ENCODE results near the gene STAM. TPM values are rescaled to one million over a fixed set of nuclear protein-coding genes. Genes with fewer than 3 reads are reported as not detected.

The STAM gene
- total RNA-seq, 2 experiments from 2014 or later = 12.9 to 18.2 TPM

DNA sequence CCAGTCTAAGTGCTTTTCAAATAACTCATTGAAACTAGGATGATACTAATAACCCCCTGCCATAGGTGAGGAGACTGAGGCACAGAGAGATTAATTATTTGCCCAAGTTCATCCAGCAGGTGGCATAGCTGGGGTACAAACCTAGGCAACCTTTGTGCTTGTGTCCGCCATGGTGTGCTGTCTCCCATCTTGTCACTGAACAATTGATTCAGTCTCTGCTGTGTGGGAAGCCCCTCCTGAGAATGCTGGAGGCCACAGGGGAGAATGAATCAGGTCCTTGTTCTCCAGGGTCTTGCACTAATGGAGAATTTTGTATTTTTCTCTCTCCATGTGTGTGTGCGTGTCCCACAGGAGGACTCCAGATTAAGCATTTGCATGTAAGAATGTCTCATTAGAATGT, 92.3 kb downstream of the STAM start:
- no peak for TF ChIP-seq EZH2phosphoT487 (IDR thresholded peaks at IDR 0.05; ENCODE audit: borderline replicate concordance, low read depth, low read length)
- TF ChIP-seq, protein P1, sequence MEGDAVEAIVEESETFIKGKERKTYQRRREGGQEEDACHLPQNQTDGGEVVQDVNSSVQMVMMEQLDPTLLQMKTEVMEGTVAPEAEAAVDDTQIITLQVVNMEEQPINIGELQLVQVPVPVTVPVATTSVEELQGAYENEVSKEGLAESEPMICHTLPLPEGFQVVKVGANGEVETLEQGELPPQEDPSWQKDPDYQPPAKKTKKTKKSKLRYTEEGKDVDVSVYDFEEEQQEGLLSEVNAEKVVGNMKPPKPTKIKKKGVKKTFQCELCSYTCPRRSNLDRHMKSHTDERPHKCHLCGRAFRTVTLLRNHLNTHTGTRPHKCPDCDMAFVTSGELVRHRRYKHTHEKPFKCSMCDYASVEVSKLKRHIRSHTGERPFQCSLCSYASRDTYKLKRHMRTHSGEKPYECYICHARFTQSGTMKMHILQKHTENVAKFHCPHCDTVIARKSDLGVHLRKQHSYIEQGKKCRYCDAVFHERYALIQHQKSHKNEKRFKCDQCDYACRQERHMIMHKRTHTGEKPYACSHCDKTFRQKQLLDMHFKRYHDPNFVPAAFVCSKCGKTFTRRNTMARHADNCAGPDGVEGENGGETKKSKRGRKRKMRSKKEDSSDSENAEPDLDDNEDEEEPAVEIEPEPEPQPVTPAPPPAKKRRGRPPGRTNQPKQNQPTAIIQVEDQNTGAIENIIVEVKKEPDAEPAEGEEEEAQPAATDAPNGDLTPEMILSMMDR (conservative IDR thresholded peaks at IDR 0.05; ENCODE audit: low read length) = peak; percentile 45; the same call in 1 of the 2 replicates

DNA sequence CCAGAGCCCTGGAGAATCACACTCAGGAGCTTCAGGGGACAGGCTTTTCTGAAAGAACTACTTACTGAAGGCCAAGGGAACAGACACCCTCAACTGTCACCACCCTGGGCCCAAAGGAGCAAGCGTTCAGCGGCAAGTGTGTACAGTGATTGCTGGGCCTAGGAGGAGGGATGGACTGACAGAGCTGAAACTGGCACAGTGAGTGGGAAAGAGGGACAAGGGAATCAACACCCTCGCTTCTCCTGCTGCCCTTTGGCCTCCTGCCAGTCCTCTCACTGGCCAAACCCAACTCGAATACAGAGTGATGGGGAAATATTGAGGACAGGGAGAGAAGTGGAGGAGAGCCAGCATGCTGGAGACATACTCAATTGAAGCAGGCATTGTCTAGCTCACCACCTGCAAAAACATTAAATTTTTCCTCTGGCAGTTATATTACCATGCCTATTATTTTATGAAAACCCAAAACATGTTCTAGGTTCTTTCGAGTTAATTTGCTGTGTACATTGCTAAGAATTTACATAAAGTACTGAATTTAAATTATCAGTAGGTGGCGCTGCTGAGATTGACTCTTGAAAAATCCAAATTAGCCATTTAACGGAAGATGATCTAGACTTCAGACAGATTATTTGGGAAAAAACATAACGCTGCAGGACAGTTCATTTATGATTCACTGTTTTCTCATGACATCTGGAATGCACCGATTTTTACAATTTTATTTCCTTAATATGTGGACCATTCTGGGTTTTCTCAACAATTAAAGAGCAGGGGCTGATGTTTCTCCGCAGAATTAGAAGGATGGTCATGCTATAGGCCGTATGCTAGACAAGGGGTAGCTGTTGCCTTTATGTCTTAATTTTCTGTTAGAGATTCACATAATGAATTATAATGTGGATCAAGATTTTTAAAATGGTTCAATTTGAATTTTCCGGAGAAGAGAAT, 93.3 kb downstream of the STAM start:
- Histone ChIP-seq H3K36me3 (ENCODE audit: insufficient read depth, low read length) (no peaks in the 10 kb centered on the region), H2AFZ (ENCODE audit: low read length) (no peak overlapping the region), H3K9me3 (ENCODE audit: low read length) (no peaks in the 10 kb centered on the region), H3K4me2 (ENCODE audit: low read length) (no peak overlapping the region), H3K4me1 (ENCODE audit: insufficient read depth, low read length, poor library complexity, severe bottlenecking) (no peaks in the 10 kb centered on the region), H3K27ac (ENCODE audit: low read depth, low read length, poor library complexity, severe bottlenecking) (no peak overlapping the region), H3K9me2 (ENCODE audit: insufficient read depth, low read length) (no peaks in the 10 kb centered on the region), H3K4me3 (ENCODE audit: low read depth, low read length, poor library complexity, severe bottlenecking) (no peak overlapping the region), H4K20me1 (ENCODE audit: insufficient read depth, low read length) (no peaks in the 10 kb centered on the region), H3K79me2 (ENCODE audit: insufficient read depth, low read depth, low read length) (no peaks in the 10 kb centered on the region)
- DNase-seq (ENCODE audit: low spot score) = peak; percentile 43
- ChIA-PET CTCF (ENCODE audit: unreplicated experiment) (interaction anchor here (0.6 to 0.8 kb wide), 2 partner anchors 93 to 447 kb away, joined by 3 read pairs; partner anchors contain the start of gene STAM), POLR2A (no interaction called here)
- intact Hi-C loops (cut with micrococcal nuclease; ENCODE audit: unreplicated experiment) = no loop called here
- BruUV-seq (replicated peaks) = no TSS peak
- TF ChIP-seq, protein P1 (conservative IDR thresholded peaks at IDR 0.05; ENCODE audit: low read length) = peak; percentile 87
- no peak for TF ChIP-seq EZH2phosphoT487 (IDR thresholded peaks at IDR 0.05; ENCODE audit: borderline replicate concordance, low read depth, low read length)

More for the DNA sequence above, 92.3 kb downstream of the STAM start:
- BruUV-seq (replicated peaks) = no TSS peak
- no peaks in the 10 kb centered on the region for H3K36me3 ChIP-seq (ENCODE audit: insufficient read depth, low read length)
- H3K9me2 ChIP-seq (ENCODE audit: insufficient read depth, low read length) = no peaks in the 10 kb centered on the region
- no peak overlapping the region for H3K4me3 ChIP-seq (ENCODE audit: low read depth, low read length, poor library complexity, severe bottlenecking)
- POLR2A ChIA-PET = no interaction called here
- H3K4me2 ChIP-seq (ENCODE audit: low read length) = no peak overlapping the region
- H3K27ac ChIP-seq (ENCODE audit: low read depth, low read length, poor library complexity, severe bottlenecking) = no peak overlapping the region
- H3K79me2 ChIP-seq (ENCODE audit: insufficient read depth, low read depth, low read length) = no peaks in the 10 kb centered on the region
- intact Hi-C loops (cut with micrococcal nuclease; ENCODE audit: unreplicated experiment) = no loop called here
- H2AFZ ChIP-seq (ENCODE audit: low read length) = no peak overlapping the region
- peak; percentile 17 for DNase-seq (ENCODE audit: low spot score)
- CTCF ChIA-PET (ENCODE audit: unreplicated experiment) = interaction anchor here (0.6 kb wide), 1 partner anchor 448 kb away, joined by 3 read pairs; no protein-coding TSS in a partner anchor
- H4K20me1 ChIP-seq (ENCODE audit: insufficient read depth, low read length) = no peaks in the 10 kb centered on the region
- no peaks in the 10 kb centered on the region for H3K9me3 ChIP-seq (ENCODE audit: low read length)
- H3K4me1 ChIP-seq (ENCODE audit: insufficient read depth, low read length, poor library complexity, severe bottlenecking) = no peaks in the 10 kb centered on the region

DNA sequence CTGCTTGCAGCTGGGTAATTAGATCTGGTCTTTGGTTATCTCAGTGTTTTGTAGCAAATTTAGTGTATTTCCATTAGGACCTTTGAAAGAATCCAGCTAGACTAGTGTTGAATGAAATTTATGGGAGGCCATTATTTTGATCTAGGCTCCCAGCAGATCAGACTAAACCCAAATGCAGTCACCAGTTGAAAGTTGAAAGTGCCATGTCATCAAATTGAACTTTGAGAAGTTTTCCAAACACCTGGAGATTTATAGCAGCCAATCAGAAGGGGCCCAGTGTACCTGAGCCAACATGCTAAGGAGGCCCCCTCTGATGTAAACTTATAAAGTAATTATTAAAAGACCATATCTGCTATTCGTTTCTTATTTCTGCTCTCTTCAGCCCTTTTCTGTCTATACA, 96.7 kb downstream of the STAM start:
- Histone ChIP-seq H3K4me3 (ENCODE audit: low read depth, low read length, poor library complexity, severe bottlenecking) (no peak overlapping the region), H3K9me2 (ENCODE audit: insufficient read depth, low read length) (no peaks in the 10 kb centered on the region), H3K4me2 (ENCODE audit: low read length) (no peak overlapping the region), H4K20me1 (ENCODE audit: insufficient read depth, low read length) (no peaks in the 10 kb centered on the region), H3K9me3 (ENCODE audit: low read length) (no peaks in the 10 kb centered on the region), H3K27ac (ENCODE audit: low read depth, low read length, poor library complexity, severe bottlenecking) (no peak overlapping the region), H3K79me2 (ENCODE audit: insufficient read depth, low read depth, low read length) (no peaks in the 10 kb centered on the region), H3K4me1 (ENCODE audit: insufficient read depth, low read length, poor library complexity, severe bottlenecking) (peaks cover 13% of the 10 kb centered on the region), H2AFZ (ENCODE audit: low read length) (no peak overlapping the region), H3K36me3 (ENCODE audit: insufficient read depth, low read length) (no peaks in the 10 kb centered on the region)
- intact Hi-C loops (cut with micrococcal nuclease; ENCODE audit: unreplicated experiment) = loop anchor here (10.0 kb wide), 1 partner anchor 474 kb away; no protein-coding TSS in a partner anchor
- TF ChIP-seq, protein P1 (conservative IDR thresholded peaks at IDR 0.05; ENCODE audit: low read length) = no peak
- TF ChIP-seq EZH2phosphoT487 (IDR thresholded peaks at IDR 0.05; ENCODE audit: borderline replicate concordance, low read depth, low read length) = no peak
- ChIA-PET CTCF (ENCODE audit: unreplicated experiment) (no interaction called here), POLR2A (no interaction called here)
- no peak for DNase-seq (ENCODE audit: low spot score)
- BruUV-seq (replicated peaks) = no TSS peak
